HEK293 (cell line): ENCODE results near the gene EFNA2.
A peak's percentile ranks its signal among the peaks of the same experiment; 100 is the strongest.

Experiments
- CTCF ChIA-PET: fragments of 350-600 bp; formaldehyde crosslinking; extraction: SDS; loops from one replicate; lab custom pipeline; 2021; ENCODE audit warnings: antibody characterized with exemption; lab: Yijun Ruan, JAX
- POLR2A ChIA-PET: fragments of 300-600 bp; formaldehyde crosslinking; extraction: SDS; loops from one replicate; lab custom pipeline; 2020; ENCODE audit warnings: antibody characterized with exemption, inconsistent platforms; lab: Yijun Ruan, JAX
- H3K27ac ChIP-seq: fragments of 200-500 bp; sonication (Bioruptor generic); 2 replicates; pipeline ENCODE4 v1.5.1; 2014; ENCODE audit warnings: low read depth, low read length, control low read depth, inconsistent platforms; ENCODE audit errors: extremely low read depth
- H3K36me3 ChIP-seq, 2 experiments: fragments of 200-500 bp in 1 of 2; sonication (Bioruptor generic) in 1 of 2; 1 replicate in 1 of 2; 2 replicates in 1 of 2; pipeline ENCODE4 v1.5.1; 2014 to 2017; ENCODE audit warnings: inconsistent platforms in 2 of 2, low read length in 2 of 2; ENCODE audit not compliant: control insufficient read depth in 2 of 2, insufficient read depth in 1 of 2
- H3K4me1 ChIP-seq: fragments of 200-500 bp; sonication (Bioruptor generic); 2 replicates; pipeline ENCODE4 v1.5.1; 2014; ENCODE audit warnings: mild to moderate bottlenecking, low read length, inconsistent platforms; ENCODE audit not compliant: control insufficient read depth, insufficient read depth
- H3K4me3 ChIP-seq: 2 replicates; pipeline ENCODE4 v1.5.1; 2011; ENCODE audit warnings: low read depth, mild to moderate bottlenecking, control low read depth, low read length, moderate library complexity
- H3K9me3 ChIP-seq: fragments of 200-500 bp; sonication (Bioruptor generic); 2 replicates; pipeline ENCODE4 v1.5.1; 2014; ENCODE audit warnings: low read depth, low read length, inconsistent platforms; ENCODE audit not compliant: control insufficient read depth, insufficient read depth
- BCL11A ChIP-seq: fragments of 450-650 bp; formaldehyde crosslinking; IDR thresholded peaks from 2 replicates; pipeline ENCODE4 v1.5.1; 2016; ENCODE audit warnings: low read depth, missing biosample characterization, missing genetic modification characterization
- BCL11B ChIP-seq: fragments of 450-650 bp; formaldehyde crosslinking; IDR thresholded peaks from 2 replicates; pipeline ENCODE4 v1.5.1; 2016; ENCODE audit warnings: low read depth, missing biosample characterization, missing genetic modification characterization
- GLIS2 ChIP-seq: fragments of 450-650 bp; formaldehyde crosslinking; IDR thresholded peaks from 2 replicates; pipeline ENCODE4 v1.5.1; 2016; ENCODE audit warnings: missing biosample characterization, missing genetic modification characterization
- KLF10 ChIP-seq: fragments of 450-650 bp; IDR thresholded peaks from 2 replicates; pipeline ENCODE4 v1.5.1; 2018; ENCODE audit warnings: missing biosample characterization, mild to moderate bottlenecking, missing genetic modification characterization
- OSR2 ChIP-seq: fragments of 450-650 bp; formaldehyde crosslinking; IDR thresholded peaks from 2 replicates; pipeline ENCODE4 v1.5.1; 2016; ENCODE audit warnings: missing biosample characterization, missing genetic modification characterization
- SP7 ChIP-seq: fragments of 450-650 bp; formaldehyde crosslinking; IDR thresholded peaks from 2 replicates; pipeline ENCODE4 v1.5.1; 2016; ENCODE audit warnings: missing biosample characterization, missing genetic modification characterization
- ZBTB20 ChIP-seq: fragments of 450-650 bp; formaldehyde crosslinking; IDR thresholded peaks from 2 replicates; pipeline ENCODE4 v1.5.1; 2016; ENCODE audit warnings: missing biosample characterization, missing genetic modification characterization
- ZBTB7A ChIP-seq: fragments of 450-650 bp; formaldehyde crosslinking; IDR thresholded peaks from 2 replicates; pipeline ENCODE4 v1.5.1; 2016; ENCODE audit warnings: low read depth, missing biosample characterization, missing genetic modification characterization
- ZBTB8A ChIP-seq: fragments of 450-650 bp; formaldehyde crosslinking; IDR thresholded peaks from 2 replicates; pipeline ENCODE4 v1.5.1; 2016; ENCODE audit warnings: missing biosample characterization, missing genetic modification characterization
- ZFP69B ChIP-seq: fragments of 450-650 bp; formaldehyde crosslinking; IDR thresholded peaks from 2 replicates; pipeline ENCODE4 v1.5.1; 2016; ENCODE audit warnings: missing biosample characterization, missing genetic modification characterization
- ZNF174 ChIP-seq: fragments of 450-650 bp; formaldehyde crosslinking; IDR thresholded peaks from 2 replicates; pipeline ENCODE4 v1.5.0; 2017; ENCODE audit warnings: missing biosample characterization, mild to moderate bottlenecking, missing genetic modification characterization
- ZNF2 ChIP-seq: fragments of 450-650 bp; formaldehyde crosslinking; IDR thresholded peaks from 2 replicates; pipeline ENCODE4 v1.5.1; 2016; ENCODE audit warnings: missing biosample characterization, missing genetic modification characterization
- ZNF423 ChIP-seq: fragments of 450-650 bp; formaldehyde crosslinking; IDR thresholded peaks from 2 replicates; pipeline ENCODE4 v1.5.1; 2016; ENCODE audit warnings: missing biosample characterization, missing genetic modification characterization
- ZNF561 ChIP-seq: fragments of 450-650 bp; IDR thresholded peaks from 2 replicates; pipeline ENCODE4 v1.5.1; 2018; ENCODE audit warnings: missing biosample characterization, missing genetic modification characterization, borderline replicate concordance
- ZNF621 ChIP-seq: fragments of 450-650 bp; formaldehyde crosslinking; IDR thresholded peaks from 2 replicates; pipeline ENCODE4 v1.5.1; 2017; ENCODE audit warnings: missing biosample characterization, missing genetic modification characterization
- ZNF629 ChIP-seq: fragments of 450-650 bp; formaldehyde crosslinking; IDR thresholded peaks from 2 replicates; pipeline ENCODE4 v1.5.1; 2017; ENCODE audit warnings: missing biosample characterization, missing genetic modification characterization
- ZNF654 ChIP-seq: fragments of 450-650 bp; formaldehyde crosslinking; IDR thresholded peaks from 2 replicates; pipeline ENCODE4 v1.5.1; 2016; ENCODE audit warnings: low read depth, missing biosample characterization, missing genetic modification characterization
- ZNF660 ChIP-seq: fragments of 450-650 bp; IDR thresholded peaks from 2 replicates; pipeline ENCODE4 v1.5.1; 2018; ENCODE audit warnings: missing biosample characterization, mild to moderate bottlenecking, missing genetic modification characterization
- ZSCAN30 ChIP-seq: fragments of 450-650 bp; IDR thresholded peaks from 2 replicates; pipeline ENCODE4 v1.5.1; 2018; ENCODE audit warnings: missing biosample characterization, mild to moderate bottlenecking, missing genetic modification characterization, moderate library complexity
- TF ChIP-seq, protein P1 (sequence below): fragments of 450-650 bp; formaldehyde crosslinking; IDR thresholded peaks from 2 replicates; pipeline ENCODE4 v1.5.1; 2016; ENCODE audit warnings: missing biosample characterization, missing genetic modification characterization
- TF ChIP-seq, protein P2 (sequence below): fragments of 450-650 bp; formaldehyde crosslinking; optimal IDR thresholded peaks from 2 replicates; pipeline ENCODE3; 2016; ENCODE audit warnings: missing biosample characterization, mild to moderate bottlenecking, missing genetic modification characterization
- TF ChIP-seq, protein P3 (sequence below): fragments of 450-650 bp; formaldehyde crosslinking; IDR thresholded peaks from 2 replicates; pipeline ENCODE4 v1.5.1; 2016; ENCODE audit warnings: missing biosample characterization, missing genetic modification characterization
- TF ChIP-seq, protein P4 (sequence below): fragments of 450-650 bp; IDR thresholded peaks from 2 replicates; pipeline ENCODE4 v1.5.1; 2018; ENCODE audit warnings: missing biosample characterization, missing genetic modification characterization
- TF ChIP-seq, protein P5 (sequence below): fragments of 450-650 bp; formaldehyde crosslinking; IDR thresholded peaks from 2 replicates; pipeline ENCODE4 v1.5.1; 2016; ENCODE audit warnings: missing biosample characterization, missing genetic modification characterization
- TF ChIP-seq, protein P6 (sequence below): fragments of 450-650 bp; formaldehyde crosslinking; IDR thresholded peaks from 2 replicates; pipeline ENCODE4 v1.5.1; 2016; ENCODE audit warnings: missing biosample characterization, missing genetic modification characterization
- TF ChIP-seq, protein P7 (sequence below): fragments of 450-650 bp; formaldehyde crosslinking; IDR thresholded peaks from 2 replicates; pipeline ENCODE4 v1.5.1; 2017; ENCODE audit warnings: missing biosample characterization, missing genetic modification characterization

Gene EFNA2

DNA sequence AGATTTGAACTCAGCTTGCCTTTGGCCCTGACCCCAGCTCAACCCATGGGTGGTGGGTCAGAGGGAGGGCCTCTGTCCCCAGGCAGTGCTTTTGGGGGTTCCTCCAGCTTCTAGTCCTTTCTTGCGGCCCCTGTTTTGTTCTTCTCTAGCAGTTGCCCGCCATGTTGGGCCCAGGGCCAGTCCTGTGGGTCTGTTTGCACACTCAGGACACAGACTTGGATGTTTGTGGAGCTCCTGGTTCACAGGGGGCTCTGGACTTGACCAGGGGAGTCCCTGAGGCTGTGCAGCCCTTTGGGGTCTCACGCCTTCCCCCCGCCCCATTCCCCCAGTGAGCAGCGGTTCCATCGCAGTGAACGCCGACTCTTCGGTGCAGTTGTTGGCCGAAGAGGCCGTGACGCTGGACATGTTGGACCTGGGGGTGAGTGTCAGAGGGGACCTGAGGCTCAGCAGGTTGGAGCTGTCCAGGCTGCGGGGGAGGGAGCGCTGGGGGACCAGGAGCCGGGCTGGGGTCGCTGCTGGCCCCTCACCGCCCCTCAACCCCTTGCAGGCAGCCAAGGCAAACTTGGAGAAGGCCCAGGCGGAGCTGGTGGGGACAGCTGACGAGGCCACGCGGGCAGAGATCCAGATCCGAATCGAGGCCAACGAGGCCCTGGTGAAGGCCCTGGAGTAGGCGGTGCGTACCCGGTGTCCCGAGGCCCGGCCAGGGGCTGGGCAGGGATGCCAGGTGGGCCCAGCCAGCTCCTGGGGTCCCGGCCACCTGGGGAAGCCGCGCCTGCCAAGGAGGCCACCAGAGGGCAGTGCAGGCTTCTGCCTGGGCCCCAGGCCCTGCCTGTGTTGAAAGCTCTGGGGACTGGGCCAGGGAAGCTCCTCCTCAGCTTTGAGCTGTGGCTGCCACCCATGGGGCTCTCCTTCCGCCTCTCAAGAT lies 41.6 kb upstream of the EFNA2 start:
- peaks cover 8% of the 10 kb centered on the region for H3K4me1 ChIP-seq
- CTCF ChIA-PET: interaction anchor here (0.6 to 5.5 kb wide), 47 partner anchors 9 to 486 kb away, joined by 3 to 299 read pairs (median 4); partner anchors contain the start of genes CIRBP, FAM174C, GPX4 and R3HDM4
- peaks cover 0 to 11% of the 10 kb centered on the region in 2 experiments; a peak in 1 of 3 replicates for H3K36me3 ChIP-seq
- H3K4me3 ChIP-seq: no peak overlapping the region
- H3K27ac ChIP-seq: peak overlapping the region; percentile 53; the same call in 1 of the 2 replicates
- POLR2A ChIA-PET: interaction anchor here (0.5 to 7.7 kb wide), 12 partner anchors 9 to 165 kb away, joined by 3 to 231 read pairs (median 10); partner anchors contain the start of genes CIRBP, FAM174C and GPX4
- H3K9me3 ChIP-seq: no peaks in the 10 kb centered on the region
- TF ChIP-seq, protein P1, sequence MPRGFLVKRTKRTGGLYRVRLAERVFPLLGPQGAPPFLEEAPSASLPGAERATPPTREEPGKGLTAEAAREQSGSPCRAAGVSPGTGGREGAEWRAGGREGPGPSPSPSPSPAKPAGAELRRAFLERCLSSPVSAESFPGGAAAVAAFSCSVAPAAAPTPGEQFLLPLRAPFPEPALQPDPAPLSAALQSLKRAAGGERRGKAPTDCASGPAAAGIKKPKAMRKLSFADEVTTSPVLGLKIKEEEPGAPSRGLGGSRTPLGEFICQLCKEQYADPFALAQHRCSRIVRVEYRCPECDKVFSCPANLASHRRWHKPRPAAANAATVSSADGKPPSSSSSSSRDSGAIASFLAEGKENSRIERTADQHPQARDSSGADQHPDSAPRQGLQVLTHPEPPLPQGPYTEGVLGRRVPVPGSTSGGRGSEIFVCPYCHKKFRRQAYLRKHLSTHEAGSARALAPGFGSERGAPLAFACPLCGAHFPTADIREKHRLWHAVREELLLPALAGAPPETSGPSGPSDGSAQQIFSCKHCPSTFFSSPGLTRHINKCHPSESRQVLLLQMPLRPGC: 0 out of 2 replicates have a peak, but pooled peaks have one; percentile 22
- TF ChIP-seq SP7 (tag by site-specific recombination) (peak; percentile 35), ZSCAN30 (tag by site-specific recombination) (peak; percentile 61), ZBTB7A (tag by site-specific recombination) (peak; percentile 64; the same call in 1 of the 2 replicates), ZNF621 (tag by site-specific recombination) (no peak), ZNF654 (tag by site-specific recombination) (peak; percentile 72), ZBTB8A (tag by site-specific recombination) (peak; percentile 56), ZNF423 (tag by site-specific recombination) (0 out of 2 replicates have a peak, but pooled peaks have one; percentile 35), ZBTB20 (tag by site-specific recombination) (peak; percentile 23; the same call in 1 of the 2 replicates), ZFP69B (tag by site-specific recombination) (peak; percentile 97), BCL11B (tag by site-specific recombination) (0 out of 2 replicates have a peak, but pooled peaks have one; percentile 14), KLF10 (no peak), OSR2 (tag by site-specific recombination) (0 out of 2 replicates have a peak, but pooled peaks have one; percentile 8), ZNF629 (tag by site-specific recombination) (peak; percentile 40; the same call in 1 of the 2 replicates), ZNF561 (tag by site-specific recombination) (peak; percentile 41; the same call in 1 of the 2 replicates), BCL11A (tag by site-specific recombination) (peak; percentile 18; the same call in 1 of the 2 replicates), ZNF174 (no peak), ZNF660 (0 out of 2 replicates have a peak, but pooled peaks have one; percentile 64), ZNF2 (tag by site-specific recombination) (peak; percentile 58; the same call in 1 of the 2 replicates), GLIS2 (tag by site-specific recombination) (peak; percentile 51; the same call in 1 of the 2 replicates)
- TF ChIP-seq, protein P2, sequence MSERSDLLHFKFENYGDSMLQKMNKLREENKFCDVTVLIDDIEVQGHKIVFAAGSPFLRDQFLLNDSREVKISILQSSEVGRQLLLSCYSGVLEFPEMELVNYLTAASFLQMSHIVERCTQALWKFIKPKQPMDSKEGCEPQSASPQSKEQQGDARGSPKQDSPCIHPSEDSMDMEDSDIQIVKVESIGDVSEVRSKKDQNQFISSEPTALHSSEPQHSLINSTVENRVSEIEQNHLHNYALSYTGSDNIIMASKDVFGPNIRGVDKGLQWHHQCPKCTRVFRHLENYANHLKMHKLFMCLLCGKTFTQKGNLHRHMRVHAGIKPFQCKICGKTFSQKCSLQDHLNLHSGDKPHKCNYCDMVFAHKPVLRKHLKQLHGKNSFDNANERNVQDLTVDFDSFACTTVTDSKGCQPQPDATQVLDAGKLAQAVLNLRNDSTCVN (tag by site-specific recombination): peak; percentile 23
- TF ChIP-seq, protein P3, sequence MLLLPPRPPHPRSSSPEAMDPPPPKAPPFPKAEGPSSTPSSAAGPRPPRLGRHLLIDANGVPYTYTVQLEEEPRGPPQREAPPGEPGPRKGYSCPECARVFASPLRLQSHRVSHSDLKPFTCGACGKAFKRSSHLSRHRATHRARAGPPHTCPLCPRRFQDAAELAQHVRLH (tag by site-specific recombination): no peak
- TF ChIP-seq, protein P4, sequence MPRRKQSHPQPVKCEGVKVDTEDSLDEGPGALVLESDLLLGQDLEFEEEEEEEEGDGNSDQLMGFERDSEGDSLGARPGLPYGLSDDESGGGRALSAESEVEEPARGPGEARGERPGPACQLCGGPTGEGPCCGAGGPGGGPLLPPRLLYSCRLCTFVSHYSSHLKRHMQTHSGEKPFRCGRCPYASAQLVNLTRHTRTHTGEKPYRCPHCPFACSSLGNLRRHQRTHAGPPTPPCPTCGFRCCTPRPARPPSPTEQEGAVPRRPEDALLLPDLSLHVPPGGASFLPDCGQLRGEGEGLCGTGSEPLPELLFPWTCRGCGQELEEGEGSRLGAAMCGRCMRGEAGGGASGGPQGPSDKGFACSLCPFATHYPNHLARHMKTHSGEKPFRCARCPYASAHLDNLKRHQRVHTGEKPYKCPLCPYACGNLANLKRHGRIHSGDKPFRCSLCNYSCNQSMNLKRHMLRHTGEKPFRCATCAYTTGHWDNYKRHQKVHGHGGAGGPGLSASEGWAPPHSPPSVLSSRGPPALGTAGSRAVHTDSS (tag by site-specific recombination): no peak
- TF ChIP-seq, protein P5, sequence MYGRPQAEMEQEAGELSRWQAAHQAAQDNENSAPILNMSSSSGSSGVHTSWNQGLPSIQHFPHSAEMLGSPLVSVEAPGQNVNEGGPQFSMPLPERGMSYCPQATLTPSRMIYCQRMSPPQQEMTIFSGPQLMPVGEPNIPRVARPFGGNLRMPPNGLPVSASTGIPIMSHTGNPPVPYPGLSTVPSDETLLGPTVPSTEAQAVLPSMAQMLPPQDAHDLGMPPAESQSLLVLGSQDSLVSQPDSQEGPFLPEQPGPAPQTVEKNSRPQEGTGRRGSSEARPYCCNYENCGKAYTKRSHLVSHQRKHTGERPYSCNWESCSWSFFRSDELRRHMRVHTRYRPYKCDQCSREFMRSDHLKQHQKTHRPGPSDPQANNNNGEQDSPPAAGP (tag by site-specific recombination): peak; percentile 65; the same call in 1 of the 2 replicates
- TF ChIP-seq, protein P6, sequence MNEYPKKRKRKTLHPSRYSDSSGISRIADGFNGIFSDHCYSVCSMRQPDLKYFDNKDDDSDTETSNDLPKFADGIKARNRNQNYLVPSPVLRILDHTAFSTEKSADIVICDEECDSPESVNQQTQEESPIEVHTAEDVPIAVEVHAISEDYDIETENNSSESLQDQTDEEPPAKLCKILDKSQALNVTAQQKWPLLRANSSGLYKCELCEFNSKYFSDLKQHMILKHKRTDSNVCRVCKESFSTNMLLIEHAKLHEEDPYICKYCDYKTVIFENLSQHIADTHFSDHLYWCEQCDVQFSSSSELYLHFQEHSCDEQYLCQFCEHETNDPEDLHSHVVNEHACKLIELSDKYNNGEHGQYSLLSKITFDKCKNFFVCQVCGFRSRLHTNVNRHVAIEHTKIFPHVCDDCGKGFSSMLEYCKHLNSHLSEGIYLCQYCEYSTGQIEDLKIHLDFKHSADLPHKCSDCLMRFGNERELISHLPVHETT (tag by site-specific recombination): no peak
- TF ChIP-seq, protein P7, sequence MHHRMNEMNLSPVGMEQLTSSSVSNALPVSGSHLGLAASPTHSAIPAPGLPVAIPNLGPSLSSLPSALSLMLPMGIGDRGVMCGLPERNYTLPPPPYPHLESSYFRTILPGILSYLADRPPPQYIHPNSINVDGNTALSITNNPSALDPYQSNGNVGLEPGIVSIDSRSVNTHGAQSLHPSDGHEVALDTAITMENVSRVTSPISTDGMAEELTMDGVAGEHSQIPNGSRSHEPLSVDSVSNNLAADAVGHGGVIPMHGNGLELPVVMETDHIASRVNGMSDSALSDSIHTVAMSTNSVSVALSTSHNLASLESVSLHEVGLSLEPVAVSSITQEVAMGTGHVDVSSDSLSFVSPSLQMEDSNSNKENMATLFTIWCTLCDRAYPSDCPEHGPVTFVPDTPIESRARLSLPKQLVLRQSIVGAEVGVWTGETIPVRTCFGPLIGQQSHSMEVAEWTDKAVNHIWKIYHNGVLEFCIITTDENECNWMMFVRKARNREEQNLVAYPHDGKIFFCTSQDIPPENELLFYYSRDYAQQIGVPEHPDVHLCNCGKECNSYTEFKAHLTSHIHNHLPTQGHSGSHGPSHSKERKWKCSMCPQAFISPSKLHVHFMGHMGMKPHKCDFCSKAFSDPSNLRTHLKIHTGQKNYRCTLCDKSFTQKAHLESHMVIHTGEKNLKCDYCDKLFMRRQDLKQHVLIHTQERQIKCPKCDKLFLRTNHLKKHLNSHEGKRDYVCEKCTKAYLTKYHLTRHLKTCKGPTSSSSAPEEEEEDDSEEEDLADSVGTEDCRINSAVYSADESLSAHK (tag by site-specific recombination): 0 out of 2 replicates have a peak, but pooled peaks have one; percentile 17
